ENCODE results near the gene REEP5.

Gene REEP5

DNA sequence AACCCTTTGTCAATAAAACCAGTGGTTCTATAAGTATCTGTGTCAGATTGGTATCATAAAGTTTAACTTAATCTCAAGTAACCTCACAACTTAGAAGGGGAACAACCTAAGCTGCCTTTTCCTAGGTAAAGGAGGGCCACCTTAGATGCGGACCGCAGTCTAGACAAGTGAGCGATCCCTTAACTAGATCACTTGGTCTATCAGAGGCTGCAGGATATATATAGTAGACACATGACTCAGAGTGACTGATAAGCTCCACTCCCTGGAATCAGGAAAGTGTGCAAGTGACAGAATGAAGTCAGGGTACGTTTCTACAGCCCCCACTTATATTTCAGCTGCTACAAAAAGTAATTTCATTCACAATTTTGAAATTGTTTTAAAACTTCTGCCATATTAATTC, 7.4 kb downstream of the REEP5 start:
- TF ChIP-seq EZH2phosphoT487 (IDR thresholded peaks at IDR 0.05; ENCODE audit: low read length) (no peak), EZH2 (optimal IDR thresholded peaks at IDR 0.05; ENCODE audit: low read depth, low read length) (no peak), CTCF (IDR thresholded peaks at IDR 0.05; ENCODE audit: low read length) (no peak)
- H2AFZ ChIP-seq (ENCODE audit: low read length), result no peak overlapping the region
- H4K20me1 ChIP-seq (ENCODE audit: insufficient read depth, low read length), result no peaks in the 10 kb centered on the region
- H3F3A ChIP-seq (ENCODE audit: insufficient read depth, low read length), result peaks cover 16% of the 10 kb centered on the region
- H3K4me3 ChIP-seq (ENCODE audit: low read length), result no peak overlapping the region
- peaks cover 96% of the 10 kb centered on the region for H3K79me2 ChIP-seq (ENCODE audit: low read length)
- H3K36me3 ChIP-seq (replicated peaks; ENCODE audit: insufficient read depth, low read length), result peaks cover 4% of the 10 kb centered on the region; the same call in 1 of the 2 replicates
- H3K27me3 ChIP-seq (replicated peaks; ENCODE audit: insufficient read depth, low read length), result no peaks in the 10 kb centered on the region
- no peak overlapping the region for H3K27ac ChIP-seq (ENCODE audit: low read length)
- H3K4me2 ChIP-seq (ENCODE audit: low read depth, low read length), result no peak overlapping the region
- H3K4me1 ChIP-seq (ENCODE audit: low read length), result peaks cover 23% of the 10 kb centered on the region
- no peaks in the 10 kb centered on the region for H3K9me2 ChIP-seq (replicated peaks; ENCODE audit: insufficient read depth, low read length)
- no peak overlapping the region for H3K9ac ChIP-seq (ENCODE audit: low read length)
- H3K9me3 ChIP-seq (replicated peaks; ENCODE audit: insufficient read depth, low read length), result no peaks in the 10 kb centered on the region
- no peak for DNase-seq

DNA sequence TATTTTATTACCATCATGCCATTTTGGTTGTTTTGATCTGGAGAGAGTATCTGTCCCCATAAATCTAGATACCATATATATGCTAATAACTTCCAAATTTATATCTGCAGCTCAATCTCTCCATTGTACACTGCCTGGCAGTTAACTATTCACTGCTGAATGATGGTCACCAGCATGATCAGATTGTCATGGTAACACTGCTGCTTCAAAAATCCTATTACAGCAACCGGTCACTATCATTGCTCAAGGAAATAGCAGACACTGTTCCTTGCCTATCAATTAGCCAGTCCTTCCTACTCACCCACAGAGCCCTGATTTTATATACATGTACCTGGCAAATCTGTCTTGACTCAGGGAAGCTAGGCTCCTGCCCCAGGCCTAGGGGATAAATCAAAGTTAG, 11.5 kb downstream of the REEP5 start:
- no peak overlapping the region for H3K27ac ChIP-seq (ENCODE audit: low read length)
- H3F3A ChIP-seq (ENCODE audit: insufficient read depth, low read length), result peaks cover 3% of the 10 kb centered on the region; the same call in 1 of the 2 replicates
- H3K9me3 ChIP-seq (replicated peaks; ENCODE audit: insufficient read depth, low read length), result no peaks in the 10 kb centered on the region
- no peak overlapping the region for H3K9ac ChIP-seq (ENCODE audit: low read length)
- no peak overlapping the region for H3K4me2 ChIP-seq (ENCODE audit: low read depth, low read length)
- H3K79me2 ChIP-seq (ENCODE audit: low read length), result peaks cover 82% of the 10 kb centered on the region
- TF ChIP-seq EZH2phosphoT487 (IDR thresholded peaks at IDR 0.05; ENCODE audit: low read length), result no peak
- TF ChIP-seq CTCF (IDR thresholded peaks at IDR 0.05; ENCODE audit: low read length), result no peak
- no peak for TF ChIP-seq EZH2 (optimal IDR thresholded peaks at IDR 0.05; ENCODE audit: low read depth, low read length)
- 0 out of 2 replicates have a peak, but pooled peaks cover 7% of the 10 kb centered on the region for H3K4me1 ChIP-seq (ENCODE audit: low read length)
- no peak overlapping the region for H3K4me3 ChIP-seq (ENCODE audit: low read length)
- DNase-seq, result no peak
- H3K36me3 ChIP-seq (replicated peaks; ENCODE audit: insufficient read depth, low read length), result peaks cover 4% of the 10 kb centered on the region; the same call in 1 of the 2 replicates
- 0 out of 2 replicates have a peak, but pooled peaks cover 7% of the 10 kb centered on the region for H4K20me1 ChIP-seq (ENCODE audit: insufficient read depth, low read length)
- H3K27me3 ChIP-seq (replicated peaks; ENCODE audit: insufficient read depth, low read length), result no peaks in the 10 kb centered on the region
- H3K9me2 ChIP-seq (replicated peaks; ENCODE audit: insufficient read depth, low read length), result no peaks in the 10 kb centered on the region
- no peak overlapping the region for H2AFZ ChIP-seq (ENCODE audit: low read length)

DNA sequence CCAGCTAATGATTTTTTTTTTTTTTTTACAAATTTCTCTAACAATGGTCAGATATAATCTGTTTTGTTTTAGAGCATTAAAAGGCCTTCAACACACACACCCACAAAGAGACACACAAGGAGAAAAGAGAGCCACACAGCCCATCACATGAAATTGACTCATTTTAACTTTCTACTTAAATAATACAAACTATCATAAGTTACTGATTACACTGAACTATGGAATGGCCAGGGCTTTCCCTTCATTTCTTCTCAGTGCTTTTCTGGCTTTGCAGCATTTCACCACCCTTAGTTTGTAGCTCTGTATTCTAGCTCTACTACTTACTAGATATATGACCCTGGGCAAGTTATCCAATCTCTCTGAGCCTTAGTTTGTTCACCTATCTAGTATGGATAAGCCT, 13.2 kb downstream of the REEP5 start:
- 0 out of 2 replicates have a peak, but pooled peaks cover 7% of the 10 kb centered on the region for H4K20me1 ChIP-seq (ENCODE audit: insufficient read depth, low read length)
- H3K4me3 ChIP-seq (ENCODE audit: low read length), result no peak overlapping the region
- no peak overlapping the region for H3K9ac ChIP-seq (ENCODE audit: low read length)
- DNase-seq, result no peak
- H3K9me3 ChIP-seq (replicated peaks; ENCODE audit: insufficient read depth, low read length), result no peaks in the 10 kb centered on the region
- H2AFZ ChIP-seq (ENCODE audit: low read length), result no peak overlapping the region
- H3K9me2 ChIP-seq (replicated peaks; ENCODE audit: insufficient read depth, low read length), result no peaks in the 10 kb centered on the region
- no peak for TF ChIP-seq EZH2 (optimal IDR thresholded peaks at IDR 0.05; ENCODE audit: low read depth, low read length)
- peaks cover 3% of the 10 kb centered on the region; the same call in 1 of the 2 replicates for H3F3A ChIP-seq (ENCODE audit: insufficient read depth, low read length)
- H3K4me1 ChIP-seq (ENCODE audit: low read length), result 0 out of 2 replicates have a peak, but pooled peaks cover 7% of the 10 kb centered on the region
- no peak overlapping the region for H3K4me2 ChIP-seq (ENCODE audit: low read depth, low read length)
- no peak overlapping the region for H3K27ac ChIP-seq (ENCODE audit: low read length)
- H3K27me3 ChIP-seq (replicated peaks; ENCODE audit: insufficient read depth, low read length), result no peaks in the 10 kb centered on the region
- peaks cover 80% of the 10 kb centered on the region for H3K79me2 ChIP-seq (ENCODE audit: low read length)
- peaks cover 4% of the 10 kb centered on the region; the same call in 1 of the 2 replicates for H3K36me3 ChIP-seq (replicated peaks; ENCODE audit: insufficient read depth, low read length)

DNA sequence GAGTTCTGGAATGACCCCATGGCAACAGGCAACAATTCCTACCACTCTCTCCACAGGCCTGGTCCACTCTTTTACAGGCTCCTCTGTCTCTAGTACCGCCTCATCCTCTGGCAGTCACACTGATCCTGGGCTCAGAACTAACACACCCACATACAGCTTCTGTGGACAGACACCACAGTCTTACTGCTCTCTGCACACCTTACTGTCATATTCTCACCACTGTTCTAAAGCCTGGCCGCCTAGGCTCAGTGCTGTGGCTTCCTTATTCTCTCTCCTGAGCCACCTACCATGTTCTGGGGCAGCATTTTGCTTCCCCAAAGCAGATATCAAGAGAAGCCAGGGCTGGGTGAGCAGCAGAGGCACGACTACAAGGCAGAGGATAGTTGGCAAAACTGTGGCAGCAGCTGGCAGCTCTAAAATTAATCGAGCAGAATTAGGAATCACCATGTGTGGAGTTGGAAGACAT, 14.8 kb downstream of the REEP5 start:
- no peaks in the 10 kb centered on the region for H3K9me2 ChIP-seq (replicated peaks; ENCODE audit: insufficient read depth, low read length)
- no peak for TF ChIP-seq CTCF (IDR thresholded peaks at IDR 0.05; ENCODE audit: low read length)
- no peak for TF ChIP-seq EZH2 (optimal IDR thresholded peaks at IDR 0.05; ENCODE audit: low read depth, low read length)
- no peak for TF ChIP-seq EZH2phosphoT487 (IDR thresholded peaks at IDR 0.05; ENCODE audit: low read length)
- no peak overlapping the region for H3K9ac ChIP-seq (ENCODE audit: low read length)
- 0 out of 2 replicates have a peak, but pooled peaks cover 7% of the 10 kb centered on the region for H4K20me1 ChIP-seq (ENCODE audit: insufficient read depth, low read length)
- H3K79me2 ChIP-seq (ENCODE audit: low read length), result peaks cover 82% of the 10 kb centered on the region
- H3K4me1 ChIP-seq (ENCODE audit: low read length), result 0 out of 2 replicates have a peak, but pooled peaks cover 7% of the 10 kb centered on the region
- H3K4me3 ChIP-seq (ENCODE audit: low read length), result no peak overlapping the region
- no peak for DNase-seq
- no peak overlapping the region for H3K4me2 ChIP-seq (ENCODE audit: low read depth, low read length)
- H3F3A ChIP-seq (ENCODE audit: insufficient read depth, low read length), result peaks cover 3% of the 10 kb centered on the region; the same call in 1 of the 2 replicates
- H3K27me3 ChIP-seq (replicated peaks; ENCODE audit: insufficient read depth, low read length), result no peaks in the 10 kb centered on the region
- no peaks in the 10 kb centered on the region for H3K9me3 ChIP-seq (replicated peaks; ENCODE audit: insufficient read depth, low read length)
- no peak overlapping the region for H3K27ac ChIP-seq (ENCODE audit: low read length)
- H2AFZ ChIP-seq (ENCODE audit: low read length), result no peak overlapping the region
- peaks cover 4% of the 10 kb centered on the region; the same call in 1 of the 2 replicates for H3K36me3 ChIP-seq (replicated peaks; ENCODE audit: insufficient read depth, low read length)

All from MM.1S (cell line).